Activated CD4-positive, alpha-beta T cell treated with anti-CD3 and anti-CD28 coated beads, Interleukin-2, amount 10 ng/mL, durations not matched to agents 24 days and 14 days (primary cell): ENCODE results near the gene TBC1D9B. TPM values are rescaled to one million over a fixed set of nuclear protein-coding genes. Genes with fewer than 3 reads are reported as not detected.
"Not testable (repeated sequence)": the region's sequence is repeated elsewhere in the genome, so short reads cannot be mapped to it uniquely, and the experiment has no call there.

Source experiments
- DNase-seq: peaks from one replicate; pipeline ENCODE4 v3.0.0; 2022
- H3K27ac Mint-ChIP-seq: one replicate; pipeline ENCODE4 v1.8.0; 2022; ENCODE audit warnings: mild to moderate bottlenecking, mixed read lengths
- H3K27me3 Mint-ChIP-seq: one replicate; pipeline ENCODE4 v1.8.0; 2022; ENCODE audit warnings: mixed read lengths
- H3K36me3 Mint-ChIP-seq: one replicate; pipeline ENCODE4 v1.8.0; 2022; ENCODE audit warnings: low read depth, mild to moderate bottlenecking, mixed read lengths
- H3K4me1 Mint-ChIP-seq: one replicate; pipeline ENCODE4 v1.8.0; 2021; ENCODE audit warnings: mixed read lengths
- H3K4me3 Mint-ChIP-seq: one replicate; pipeline ENCODE4 v1.8.0; 2022; ENCODE audit warnings: mild to moderate bottlenecking, moderate library complexity, mixed read lengths
- H3K9me3 Mint-ChIP-seq: one replicate; pipeline ENCODE4 v1.8.0; 2021; ENCODE audit warnings: mixed read lengths
- intact Hi-C: fragments of 100-400 bp; cut with micrococcal nuclease; formaldehyde crosslinking; loops from one replicate; pipeline ENCODE4 v1.15.1; 2023
- total RNA-seq: library from RNA; stranded (reverse); gene quantifications from 2 replicates; pipeline ENCODE4 v1.2.3, GENCODE V29; 2022

The TBC1D9B gene
- total RNA-seq, 1 donor from 2014 or later, result 138 TPM

DNA sequence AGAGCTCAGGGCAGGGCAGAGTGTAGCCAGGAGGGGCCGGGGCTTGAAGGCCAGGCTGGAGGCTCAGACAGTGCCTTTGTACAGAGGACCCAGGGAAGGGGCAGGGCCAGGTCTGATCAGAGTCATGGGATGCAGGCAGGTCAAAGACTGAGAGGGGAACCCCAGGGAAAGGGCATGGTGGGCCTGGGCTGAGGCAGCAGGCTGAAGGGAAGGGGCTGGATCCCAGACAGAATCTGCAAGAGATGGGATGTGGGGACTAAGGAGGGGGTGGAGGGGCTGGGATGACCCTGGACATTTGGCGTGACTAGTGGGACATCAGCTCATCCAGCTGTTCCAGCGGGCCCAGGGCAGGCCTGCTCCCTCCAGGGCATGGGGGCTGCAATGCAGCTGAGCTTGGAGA is 33.6 kb downstream of the TBC1D9B start:
- H3K36me3 Mint-ChIP-seq, result peaks cover 37% of the 10 kb centered on the region
- no peak overlapping the region for H3K27ac Mint-ChIP-seq
- H3K27me3 Mint-ChIP-seq, result no peaks in the 10 kb centered on the region
- no peak overlapping the region for H3K4me3 Mint-ChIP-seq
- no peak for DNase-seq
- intact Hi-C loops, result no loop called here
- H3K9me3 Mint-ChIP-seq, result no peaks in the 10 kb centered on the region
- no peaks in the 10 kb centered on the region for H3K4me1 Mint-ChIP-seq

DNA sequence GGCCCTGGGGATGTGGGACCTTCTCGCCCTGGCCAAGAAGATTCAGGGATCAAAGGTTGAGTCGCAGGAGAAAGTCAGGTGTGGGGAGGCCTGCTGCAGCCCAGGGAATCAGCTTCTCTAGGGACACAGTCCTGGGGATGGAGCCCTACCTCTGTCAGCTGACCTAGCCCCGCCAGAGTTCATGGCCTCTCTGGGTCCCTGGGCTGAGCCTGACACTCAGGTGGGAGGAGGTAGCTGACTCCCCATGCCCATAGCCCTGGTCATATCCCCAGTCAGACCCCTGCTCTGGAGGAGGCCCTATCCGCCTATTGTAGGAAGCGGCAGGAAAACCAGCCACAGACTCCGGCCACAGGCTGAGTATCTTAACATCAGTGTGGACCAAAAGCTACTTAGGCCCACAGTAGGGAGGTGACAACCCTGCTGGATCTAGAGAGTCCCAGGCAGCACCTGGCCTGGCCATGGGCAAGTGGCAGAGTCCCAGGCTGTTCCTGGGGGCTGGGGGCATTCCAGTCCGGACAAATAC is 34.0 kb downstream of the TBC1D9B start:
- Mint-ChIP-seq H3K27ac (no peak overlapping the region), H3K4me1 (no peaks in the 10 kb centered on the region), H3K4me3 (no peak overlapping the region), H3K9me3 (no peaks in the 10 kb centered on the region), H3K36me3 (peaks cover 41% of the 10 kb centered on the region), H3K27me3 (no peaks in the 10 kb centered on the region)
- no peak for DNase-seq
- intact Hi-C loops, result no loop called here

DNA sequence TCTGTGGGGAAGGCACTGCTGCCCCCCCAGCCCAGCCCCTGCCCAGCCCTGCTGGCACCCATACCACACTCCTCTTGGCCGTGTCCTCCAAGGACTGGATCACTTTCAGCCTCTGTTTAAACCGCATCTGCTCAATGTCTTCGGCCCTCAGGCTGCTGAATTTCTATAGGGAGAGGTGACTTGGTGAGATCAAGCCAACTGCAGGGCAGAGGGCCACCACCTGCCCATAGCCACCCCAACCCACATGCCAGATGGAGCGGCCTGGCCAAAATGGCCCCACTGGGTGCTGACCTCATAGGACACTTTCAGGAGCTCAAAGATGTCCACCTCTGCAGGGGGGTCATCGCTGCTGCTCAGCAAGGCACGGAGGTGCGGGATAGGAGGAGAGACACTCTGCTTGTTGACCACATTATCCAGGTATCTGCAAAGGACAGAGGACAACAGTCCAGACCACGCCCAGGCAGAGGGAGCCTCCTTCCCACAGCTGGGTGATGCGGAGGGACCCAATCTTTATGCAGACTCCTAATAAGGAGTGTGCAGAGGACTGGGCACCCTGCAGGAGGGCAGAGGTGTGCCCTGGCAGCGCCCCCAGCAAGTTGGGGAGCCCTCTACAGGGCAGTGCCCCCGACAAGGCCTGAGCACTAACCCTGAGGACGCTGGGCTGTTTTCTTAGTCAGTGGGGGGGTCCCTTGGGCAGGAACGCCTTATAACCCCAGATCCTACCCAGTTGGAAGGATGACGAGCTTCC is 34.7 kb downstream of the TBC1D9B start:
- Mint-ChIP-seq H3K4me3 (no peak overlapping the region), H3K4me1 (no peaks in the 10 kb centered on the region), H3K36me3 (peaks cover 46% of the 10 kb centered on the region), H3K9me3 (no peaks in the 10 kb centered on the region), H3K27ac (no peak overlapping the region), H3K27me3 (no peaks in the 10 kb centered on the region)
- no peak for DNase-seq
- intact Hi-C loops, result no loop called here

DNA sequence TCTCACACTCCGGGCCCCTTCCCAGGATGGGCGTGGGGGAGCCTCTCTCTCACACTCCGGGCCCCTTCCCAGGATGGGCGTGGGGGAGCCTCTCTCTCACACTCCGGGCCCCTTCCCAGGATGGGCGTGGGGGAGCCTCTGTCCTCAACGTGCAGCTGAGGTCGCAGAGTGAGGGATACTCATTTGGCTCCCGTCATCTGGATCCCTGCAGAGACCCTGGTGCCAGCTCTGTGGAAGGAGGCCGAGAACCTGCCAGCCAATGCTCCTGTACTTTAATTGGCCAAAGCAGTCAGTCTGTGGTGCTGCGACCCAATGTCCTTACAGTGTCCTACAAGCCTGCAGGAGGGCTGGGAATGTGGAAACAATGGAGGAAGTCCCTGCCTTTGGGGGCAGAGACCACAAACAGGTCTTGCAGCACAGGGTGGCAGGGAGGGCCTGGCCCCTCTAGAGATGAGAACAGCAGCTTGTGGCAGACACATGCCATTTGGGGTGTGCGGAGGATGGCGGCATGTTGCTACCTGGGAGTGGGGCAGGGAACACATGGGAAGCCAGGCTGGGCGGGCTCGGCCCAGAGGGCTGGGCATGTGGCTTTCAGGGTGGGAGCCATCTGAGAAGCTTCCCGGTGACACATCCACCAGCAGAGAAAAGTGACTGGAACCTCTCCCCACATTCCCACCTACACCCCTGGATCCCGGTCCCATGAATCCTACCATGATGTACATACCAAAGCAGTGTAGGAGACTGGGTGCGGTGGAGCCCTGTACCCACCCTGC is 35.5 kb downstream of the TBC1D9B start:
- DNase-seq, result no peak
- no peaks in the 10 kb centered on the region for H3K27me3 Mint-ChIP-seq
- H3K4me3 Mint-ChIP-seq, result no peak overlapping the region
- H3K9me3 Mint-ChIP-seq, result no peaks in the 10 kb centered on the region
- no peak overlapping the region for H3K27ac Mint-ChIP-seq
- intact Hi-C loops, result no loop called here
- peaks cover 45% of the 10 kb centered on the region for H3K36me3 Mint-ChIP-seq
- H3K4me1 Mint-ChIP-seq, result no peaks in the 10 kb centered on the region

DNA sequence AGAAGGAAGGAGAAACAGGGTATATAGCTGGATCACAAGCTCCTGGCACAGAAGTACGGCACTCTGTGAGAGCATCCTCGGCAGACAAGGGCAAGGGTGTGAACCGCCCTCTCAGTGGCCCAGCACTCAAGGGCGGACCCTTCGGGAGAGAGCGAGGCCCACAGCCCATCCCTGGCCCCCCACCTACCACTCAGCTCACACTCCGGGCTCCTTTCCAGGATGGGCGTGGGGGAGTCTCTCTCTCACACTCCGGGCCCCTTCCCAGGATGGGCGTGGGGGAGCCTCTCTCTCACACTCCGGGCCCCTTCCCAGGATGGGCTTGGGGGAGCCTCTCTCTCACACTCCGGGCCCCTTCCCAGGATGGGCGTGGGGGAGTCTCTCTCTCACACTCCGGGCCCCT is 36.2 kb downstream of the TBC1D9B start:
- H3K4me1 Mint-ChIP-seq, H3K4me3 Mint-ChIP-seq, DNase-seq, H3K27me3 Mint-ChIP-seq, H3K27ac Mint-ChIP-seq, intact Hi-C loops, H3K9me3 Mint-ChIP-seq: not testable (repeated sequence)
- peaks cover 44% of the 10 kb centered on the region for H3K36me3 Mint-ChIP-seq

DNA sequence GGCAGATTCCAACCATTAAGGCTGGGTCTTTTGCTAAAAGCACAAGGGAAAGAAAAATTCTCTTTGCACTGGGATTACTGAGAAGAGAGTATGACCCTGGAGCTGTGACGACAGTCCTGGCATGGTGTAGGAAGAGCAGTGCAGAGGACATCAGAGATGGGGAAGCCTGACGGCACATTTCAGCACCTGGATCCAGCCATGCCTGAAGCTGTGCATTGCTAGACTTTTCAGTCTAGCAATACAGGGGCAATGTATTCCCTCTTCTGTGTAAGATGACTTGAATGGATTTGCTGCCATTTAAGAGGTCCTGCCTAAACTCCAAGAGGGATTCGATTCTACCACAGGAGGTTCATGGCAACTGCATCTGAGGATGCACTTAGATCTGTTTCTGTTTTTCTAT is 36.7 kb downstream of the TBC1D9B start:
- no peaks in the 10 kb centered on the region for H3K27me3 Mint-ChIP-seq
- H3K27ac Mint-ChIP-seq, result no peak overlapping the region
- H3K4me1 Mint-ChIP-seq, result peaks cover 2% of the 10 kb centered on the region
- no peak for DNase-seq
- no peaks in the 10 kb centered on the region for H3K9me3 Mint-ChIP-seq
- intact Hi-C loops, result no loop called here
- no peak overlapping the region for H3K4me3 Mint-ChIP-seq
- peaks cover 39% of the 10 kb centered on the region for H3K36me3 Mint-ChIP-seq

DNA sequence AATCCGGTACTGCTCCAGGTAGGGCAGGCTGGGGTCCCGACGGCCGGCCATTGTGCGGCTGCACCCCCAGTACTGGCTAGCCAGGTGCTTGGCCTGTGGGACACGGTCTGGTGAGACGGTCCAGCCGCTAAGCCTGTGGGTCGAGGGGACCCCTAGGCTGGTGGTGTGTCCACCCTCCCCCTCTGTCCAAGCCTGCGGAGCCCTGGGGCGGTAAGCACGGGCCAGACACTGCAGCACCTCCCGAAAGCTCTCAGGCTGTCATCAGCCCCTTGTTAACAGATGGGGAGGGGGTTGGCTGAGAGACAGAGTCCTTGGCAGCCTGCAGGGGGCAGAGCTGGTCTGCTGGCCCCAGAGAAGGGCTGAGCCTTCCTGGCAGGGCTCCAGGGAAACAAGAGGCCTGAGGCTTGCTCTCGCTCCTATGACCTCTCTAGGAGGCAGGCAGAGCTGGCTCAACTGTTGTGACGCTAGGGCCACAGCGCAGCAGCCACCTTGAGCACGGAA is 37.2 kb downstream of the TBC1D9B start:
- intact Hi-C loops, result no loop called here
- peaks cover 2% of the 10 kb centered on the region for H3K4me1 Mint-ChIP-seq
- H3K36me3 Mint-ChIP-seq, result peaks cover 36% of the 10 kb centered on the region
- no peak overlapping the region for H3K4me3 Mint-ChIP-seq
- H3K27me3 Mint-ChIP-seq, result no peaks in the 10 kb centered on the region
- peak; percentile 67 for DNase-seq
- no peaks in the 10 kb centered on the region for H3K9me3 Mint-ChIP-seq
- no peak overlapping the region for H3K27ac Mint-ChIP-seq

DNA sequence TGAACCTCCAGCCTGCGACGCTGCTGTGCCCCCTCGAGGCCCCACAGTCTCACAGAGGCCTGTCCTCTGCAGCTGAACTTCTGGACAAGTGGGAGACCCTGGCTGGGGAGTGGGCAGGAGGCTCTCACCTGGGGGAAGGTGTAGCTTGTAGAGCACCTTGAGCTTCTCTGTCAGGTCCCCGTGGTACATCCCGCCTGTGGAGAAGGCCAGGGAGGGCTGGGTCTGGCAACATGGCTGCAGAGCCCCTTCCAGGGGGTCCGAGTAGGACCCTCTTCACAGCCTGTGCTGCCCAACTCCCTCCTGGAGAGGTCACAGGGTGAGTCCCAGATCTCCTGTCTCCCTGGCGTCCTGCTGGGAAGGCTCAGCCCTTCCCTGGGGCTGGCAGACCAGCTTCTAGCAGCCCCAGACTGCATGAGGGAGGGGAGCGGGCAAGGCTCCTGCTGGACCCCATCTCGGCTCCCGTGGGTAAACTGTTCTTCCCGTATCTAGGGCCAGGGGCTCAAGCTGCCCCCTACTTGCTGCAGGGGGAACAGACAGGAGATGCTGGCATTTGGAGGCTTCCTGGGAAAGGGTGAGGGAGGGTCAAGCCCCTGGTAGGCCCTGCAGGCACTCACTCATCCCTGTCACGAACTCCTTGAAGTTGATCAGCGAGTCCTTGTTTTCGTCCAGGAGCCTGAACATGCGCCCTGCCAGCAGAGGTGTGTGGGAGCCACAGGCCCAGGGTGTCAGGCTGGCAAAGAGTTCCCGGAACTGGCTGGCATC is 37.9 kb downstream of the TBC1D9B start:
- H3K4me3 Mint-ChIP-seq, result no peak overlapping the region

DNA sequence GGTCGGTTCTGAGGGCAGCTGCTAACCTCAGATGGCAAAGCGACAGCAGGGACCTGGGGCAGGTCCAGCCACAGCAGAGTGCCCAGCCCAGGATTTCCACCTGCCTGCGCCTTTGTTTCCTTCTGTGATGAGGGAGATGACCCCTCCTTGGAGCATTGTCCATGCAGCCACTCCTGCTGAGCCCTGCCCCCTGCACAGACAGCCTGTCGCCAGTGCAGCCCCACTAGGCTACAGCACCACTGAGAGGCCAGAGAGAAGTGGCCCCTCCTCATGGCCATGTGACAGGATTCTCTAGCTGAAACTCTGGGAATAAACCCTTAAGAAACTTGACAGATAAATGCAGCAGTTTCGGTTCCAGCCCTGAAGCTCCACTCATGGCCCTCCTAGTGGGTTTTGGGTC is 38.6 kb downstream of the TBC1D9B start:
- H3K27me3 Mint-ChIP-seq, result no peaks in the 10 kb centered on the region
- H3K9me3 Mint-ChIP-seq, result no peaks in the 10 kb centered on the region
- peaks cover 34% of the 10 kb centered on the region for H3K36me3 Mint-ChIP-seq
- no peak for DNase-seq
- H3K4me3 Mint-ChIP-seq, result no peak overlapping the region
- H3K4me1 Mint-ChIP-seq, result peaks cover 2% of the 10 kb centered on the region
- intact Hi-C loops, result no loop called here
- H3K27ac Mint-ChIP-seq, result no peak overlapping the region

More for the DNA sequence above, 37.9 kb downstream of the TBC1D9B start:
- Mint-ChIP-seq H3K4me1 (peaks cover 2% of the 10 kb centered on the region), H3K9me3 (no peaks in the 10 kb centered on the region), H3K27ac (no peak overlapping the region), H3K36me3 (peaks cover 37% of the 10 kb centered on the region), H3K27me3 (no peaks in the 10 kb centered on the region)
- no peak for DNase-seq
- intact Hi-C loops, result no loop called here

DNA sequence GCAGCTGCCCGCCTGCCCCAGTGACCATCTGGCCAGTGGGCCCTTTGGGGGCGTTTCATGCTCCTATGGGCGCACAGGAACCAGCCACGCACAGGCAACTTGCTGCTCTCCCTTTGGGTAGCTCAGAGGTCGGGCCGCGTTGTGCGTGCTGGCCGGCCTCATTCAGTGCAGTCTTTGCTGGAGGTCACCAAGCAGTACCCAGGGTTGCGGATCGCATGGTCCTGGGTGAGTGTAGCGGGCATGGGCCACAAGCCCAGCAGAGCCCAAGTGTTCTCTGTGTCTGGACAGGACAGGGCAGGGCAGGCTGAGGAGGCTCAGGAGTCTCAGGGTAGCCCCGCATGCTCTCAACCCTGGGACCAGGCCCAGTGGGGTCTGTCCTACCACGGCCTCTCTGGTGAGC is 39.2 kb downstream of the TBC1D9B start:
- H3K27me3 Mint-ChIP-seq, result no peaks in the 10 kb centered on the region
- DNase-seq, result no peak
- intact Hi-C loops, result no loop called here
- no peak overlapping the region for H3K27ac Mint-ChIP-seq
- H3K4me3 Mint-ChIP-seq, result no peak overlapping the region
- peaks cover 36% of the 10 kb centered on the region for H3K36me3 Mint-ChIP-seq
- H3K9me3 Mint-ChIP-seq, result no peaks in the 10 kb centered on the region
- peaks cover 2% of the 10 kb centered on the region for H3K4me1 Mint-ChIP-seq

DNA sequence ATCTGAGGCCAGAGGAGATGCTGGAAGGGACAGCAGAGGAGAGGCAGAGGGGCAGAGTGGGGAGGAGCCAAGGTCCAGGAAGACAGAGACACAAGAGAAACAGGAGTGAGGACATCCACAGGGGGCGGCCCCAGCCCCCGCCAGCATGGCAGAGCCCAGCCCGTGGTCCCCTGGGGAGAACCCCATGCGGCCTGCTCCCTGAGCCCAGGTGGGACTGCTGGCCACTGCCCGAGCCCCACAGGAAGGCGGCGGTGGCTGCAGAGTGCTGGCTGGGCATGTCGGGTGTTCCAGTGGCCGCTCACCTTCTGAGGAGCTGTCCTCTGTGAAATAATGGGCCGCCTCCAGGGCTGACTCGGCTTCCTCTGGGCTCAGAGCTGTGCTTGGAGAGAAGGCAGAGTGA is 40.2 kb downstream of the TBC1D9B start:
- H3K27ac Mint-ChIP-seq, result peak overlapping the region; percentile 66
- no peaks in the 10 kb centered on the region for H3K9me3 Mint-ChIP-seq
- H3K4me3 Mint-ChIP-seq, result no peak overlapping the region
- intact Hi-C loops, result no loop called here
- no peaks in the 10 kb centered on the region for H3K27me3 Mint-ChIP-seq
- no peak for DNase-seq
- H3K4me1 Mint-ChIP-seq, result peaks cover 2% of the 10 kb centered on the region
- H3K36me3 Mint-ChIP-seq, result peaks cover 39% of the 10 kb centered on the region

DNA sequence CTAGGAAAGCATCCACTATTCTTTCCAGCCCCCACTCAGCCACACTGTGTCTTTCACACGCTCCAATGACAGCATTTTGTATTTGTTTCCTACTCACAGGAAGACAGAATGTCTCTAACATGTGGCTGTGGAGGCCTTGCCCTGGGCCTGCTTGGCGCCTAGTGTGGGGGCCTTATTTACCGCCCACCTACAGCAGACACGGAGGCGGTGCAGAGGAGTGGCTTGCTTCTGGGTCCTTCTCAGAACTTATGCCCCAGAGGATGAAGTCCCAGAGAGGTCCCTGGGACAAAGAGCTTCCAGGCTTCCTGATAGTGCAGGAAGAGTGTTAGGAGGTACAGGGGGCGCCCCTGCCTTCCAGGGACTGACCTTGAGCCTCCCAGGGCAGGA is 40.6 kb downstream of the TBC1D9B start:
- DNase-seq, result peak; percentile 51
- H3K4me3 Mint-ChIP-seq, result no peak overlapping the region
- peak overlapping the region; percentile 66 for H3K27ac Mint-ChIP-seq
- intact Hi-C loops, result no loop called here
- no peaks in the 10 kb centered on the region for H3K9me3 Mint-ChIP-seq
- no peaks in the 10 kb centered on the region for H3K27me3 Mint-ChIP-seq
- peaks cover 41% of the 10 kb centered on the region for H3K36me3 Mint-ChIP-seq
- peaks cover 2% of the 10 kb centered on the region for H3K4me1 Mint-ChIP-seq

DNA sequence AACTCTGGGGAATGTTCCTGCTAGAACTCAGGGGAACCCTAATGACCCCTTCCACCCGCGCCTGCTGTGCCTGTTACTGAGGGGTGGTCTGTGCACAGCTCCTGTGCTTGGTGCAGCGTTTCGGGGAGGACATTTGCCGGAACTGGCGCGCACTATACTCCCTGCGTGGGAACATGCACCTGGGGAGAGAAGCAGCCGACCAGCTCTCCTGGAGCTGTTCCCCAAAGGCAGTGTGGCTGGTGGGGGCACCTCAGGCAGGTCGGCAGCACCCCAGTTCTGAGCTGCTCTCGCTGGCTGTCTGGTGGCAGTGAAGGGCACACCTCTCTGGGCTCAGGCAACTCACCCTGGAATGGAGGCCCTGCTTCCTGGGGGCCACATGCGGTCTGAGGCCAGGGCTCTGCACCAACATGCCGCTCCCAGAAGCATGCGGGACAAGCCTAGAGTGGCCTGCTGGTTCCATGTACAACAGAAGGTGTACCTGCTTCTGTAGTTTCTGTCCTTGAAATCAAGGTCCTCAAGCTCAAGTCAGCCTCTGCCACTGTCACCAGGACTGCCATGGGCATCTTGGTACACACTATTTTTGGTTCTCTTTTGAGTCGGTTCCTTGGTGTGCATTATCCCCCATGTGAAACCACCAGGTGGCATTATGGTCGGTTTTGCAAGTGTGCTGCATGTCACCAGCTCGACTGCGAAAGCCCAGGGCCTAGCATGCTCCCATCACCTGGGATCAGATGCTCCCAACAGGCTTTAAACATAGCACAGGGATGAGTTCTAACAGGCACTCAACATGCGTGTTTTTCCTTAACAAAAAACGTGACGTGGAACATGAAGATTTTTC is 41.2 kb downstream of the TBC1D9B start:
- Mint-ChIP-seq H3K27ac (no peak overlapping the region), H3K4me1 (peaks cover 2% of the 10 kb centered on the region), H3K27me3 (no peaks in the 10 kb centered on the region), H3K4me3 (no peak overlapping the region), H3K9me3 (no peaks in the 10 kb centered on the region), H3K36me3 (peaks cover 42% of the 10 kb centered on the region)
- DNase-seq, result peak; percentile 64
- intact Hi-C loops, result no loop called here
